Duodenal mucosa (tissue), 2 donors: ENCODE results near the gene TLE5.

ENCODE experiments used
- H3K27ac ChIP-seq: one replicate; pipeline ENCODE4 v1.7.0; 2013; ENCODE audit warnings: low read depth, low read length
- H3K27me3 ChIP-seq, 2 donors: one replicate each; pipeline ENCODE4 v1.7.0; 2013; ENCODE audit warnings: low read length in 2 of 2, control low read depth in 1 of 2; ENCODE audit not compliant: insufficient read depth in 2 of 2, control insufficient read depth in 1 of 2
- H3K36me3 ChIP-seq, 2 donors: one replicate each; pipeline ENCODE4 v1.7.0; 2013; ENCODE audit warnings: low read length in 2 of 2, control low read depth in 1 of 2; ENCODE audit not compliant: insufficient read depth in 2 of 2, control insufficient read depth in 1 of 2
- H3K4me1 ChIP-seq, 2 donors: one replicate each; pipeline ENCODE4 v1.7.0; 2013; ENCODE audit warnings: low read length in 2 of 2, control low read depth in 1 of 2; ENCODE audit not compliant: insufficient read depth in 2 of 2, control insufficient read depth in 1 of 2
- H3K4me3 ChIP-seq, 2 donors: one replicate each; pipeline ENCODE4 v1.7.0; 2013; ENCODE audit warnings: low read length in 2 of 2, low read depth in 1 of 2
- H3K9ac ChIP-seq, 2 donors: one replicate each; pipeline ENCODE4 v1.7.0; 2013; ENCODE audit warnings: low read length in 2 of 2, low read depth in 1 of 2
- H3K9me3 ChIP-seq, 2 donors: one replicate each; pipeline ENCODE4 v1.7.0; 2013; ENCODE audit warnings: low read length in 2 of 2, control low read depth in 1 of 2; ENCODE audit not compliant: control insufficient read depth in 1 of 2

Gene TLE5

GRCh38 chr19:3061182-3062161 lies 823 bp downstream of the TLE5 start:
- peak overlapping the region; percentile 75 for H3K27ac ChIP-seq
- peaks cover 9 to 24% of the 10 kb centered on the region in 2 donors for H3K4me1 ChIP-seq
- peak overlapping the region; percentile 70 to 81 for H3K9ac ChIP-seq
- peak overlapping the region; percentile 69 to 79 for H3K4me3 ChIP-seq
- H3K27me3 ChIP-seq, result no peaks in the 10 kb centered on the region
- no peaks in the 10 kb centered on the region for H3K9me3 ChIP-seq
- peaks cover 12 to 31% of the 10 kb centered on the region in 2 donors for H3K36me3 ChIP-seq

DNA sequence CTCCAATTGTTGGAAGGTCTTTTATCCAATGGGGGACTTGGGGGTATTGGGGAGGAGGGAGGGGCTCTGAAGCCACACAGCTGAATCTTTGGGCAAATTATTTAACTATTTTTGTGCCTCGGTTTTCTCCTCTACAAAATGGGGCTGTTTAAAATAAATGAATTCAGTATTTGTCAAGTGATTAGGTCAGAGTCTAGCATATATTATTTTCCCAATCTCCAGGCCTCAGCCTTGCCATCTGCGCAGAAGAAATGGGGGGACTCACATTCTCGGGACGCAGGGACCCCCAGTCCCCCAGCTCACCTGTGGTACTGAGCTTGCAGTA lies 1.5 kb downstream of the TLE5 start:
- peak overlapping the region; percentile 69 to 79 for H3K4me3 ChIP-seq
- no peaks in the 10 kb centered on the region for H3K27me3 ChIP-seq
- peak overlapping the region; percentile 75 for H3K27ac ChIP-seq
- H3K36me3 ChIP-seq, result peaks cover 12 to 32% of the 10 kb centered on the region in 2 donors
- peaks cover 7 to 25% of the 10 kb centered on the region in 2 donors for H3K4me1 ChIP-seq
- H3K9me3 ChIP-seq, result no peaks in the 10 kb centered on the region
- H3K9ac ChIP-seq, result peak overlapping the region; percentile 70 to 81

GRCh38 chr19:3059653-3060052 lies 2.6 kb downstream of the TLE5 start:
- no peaks in the 10 kb centered on the region for H3K27me3 ChIP-seq
- H3K9me3 ChIP-seq, result no peaks in the 10 kb centered on the region
- no peak overlapping the region for H3K4me3 ChIP-seq
- peaks cover 16 to 36% of the 10 kb centered on the region in 2 donors for H3K4me1 ChIP-seq
- H3K36me3 ChIP-seq, result peaks cover 24 to 41% of the 10 kb centered on the region in 2 donors
- H3K9ac ChIP-seq, result no peak overlapping the region
- no peak overlapping the region for H3K27ac ChIP-seq

DNA sequence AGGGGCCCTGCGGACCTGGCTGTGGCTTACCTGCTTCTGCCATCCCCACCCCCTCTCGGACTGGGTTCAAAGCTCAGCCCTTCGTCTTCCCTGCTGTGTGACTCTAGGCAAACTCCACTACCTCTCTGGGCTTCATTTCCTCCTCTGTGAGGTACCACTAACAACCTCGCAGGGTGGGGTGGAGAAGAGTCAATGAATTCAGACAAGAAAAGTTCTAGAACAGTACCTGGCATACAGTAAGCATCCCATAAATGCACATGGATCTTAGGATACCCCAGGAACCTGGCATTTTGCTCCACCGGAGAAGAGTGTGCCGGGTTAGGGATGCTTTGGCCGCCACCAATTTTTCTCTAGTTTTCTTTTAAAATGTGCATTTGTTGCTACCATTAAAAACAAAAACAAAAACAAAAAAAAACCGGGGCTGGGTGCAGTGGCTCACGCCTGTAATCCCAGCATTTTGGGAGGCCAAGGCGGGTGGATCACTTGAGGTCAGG lies 3.4 kb downstream of the TLE5 start:
- H3K4me1 ChIP-seq, result peaks cover 16 to 36% of the 10 kb centered on the region in 2 donors
- H3K36me3 ChIP-seq, result peaks cover 25 to 48% of the 10 kb centered on the region in 2 donors
- no peak overlapping the region for H3K27ac ChIP-seq
- H3K9me3 ChIP-seq, result no peaks in the 10 kb centered on the region
- H3K9ac ChIP-seq, result no peak overlapping the region
- no peak overlapping the region for H3K4me3 ChIP-seq
- H3K27me3 ChIP-seq, result no peaks in the 10 kb centered on the region

DNA sequence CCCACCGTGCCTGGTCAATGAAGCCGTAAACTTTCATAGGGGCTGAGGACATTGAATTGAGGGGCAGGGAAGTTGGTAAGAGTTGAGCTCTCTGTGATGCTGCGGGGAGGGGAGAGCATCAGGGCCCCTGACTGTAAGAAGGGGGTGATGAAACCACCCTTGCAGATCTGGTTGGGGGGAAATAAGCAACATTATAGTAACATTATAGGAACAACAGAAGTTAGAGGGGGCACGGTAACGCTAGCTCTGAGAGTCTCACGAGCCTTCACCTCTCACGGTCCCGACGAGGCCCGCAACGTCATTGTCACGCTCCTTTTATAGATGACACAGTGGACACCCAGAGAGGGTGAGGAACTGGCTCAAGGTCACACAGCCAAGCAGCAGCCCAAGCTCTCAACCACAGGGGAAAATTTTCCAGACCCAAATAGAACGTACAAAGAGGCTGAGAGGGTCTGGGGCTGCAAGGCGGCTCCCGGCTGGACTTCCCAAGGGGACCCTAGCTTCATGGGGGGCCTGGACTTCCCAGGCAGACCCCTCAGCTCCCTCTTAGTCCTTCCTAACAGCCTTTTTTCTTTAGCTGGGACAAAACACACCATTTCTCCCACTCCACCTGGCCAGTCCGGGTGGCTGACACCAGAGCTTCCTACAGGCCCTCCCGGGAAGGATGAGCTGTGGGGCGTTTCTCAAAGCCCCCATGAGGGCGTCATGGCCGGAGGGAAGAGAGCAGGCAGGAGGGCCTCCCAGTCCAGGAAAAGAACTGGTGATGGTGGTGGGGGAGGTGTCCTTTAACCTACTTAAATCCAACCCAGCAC lies 4.1 kb downstream of the TLE5 start:
- H3K9me3 ChIP-seq, result no peaks in the 10 kb centered on the region
- no peak overlapping the region for H3K27ac ChIP-seq
- peaks cover 26 to 48% of the 10 kb centered on the region in 2 donors for H3K36me3 ChIP-seq
- H3K9ac ChIP-seq, result no peak overlapping the region
- no peak overlapping the region for H3K4me3 ChIP-seq
- H3K4me1 ChIP-seq, result peaks cover 16 to 34% of the 10 kb centered on the region in 2 donors
- no peaks in the 10 kb centered on the region for H3K27me3 ChIP-seq

- Histone ChIP-seq H3K27ac (peak overlapping the region; percentile 32), H3K27me3 (no peaks in the 10 kb centered on the region), H3K4me3 (no peak overlapping the region), H3K4me1 (peaks cover 16 to 30% of the 10 kb centered on the region in 2 donors), H3K9me3 (no peaks in the 10 kb centered on the region), H3K36me3 (peaks cover 28 to 48% of the 10 kb centered on the region in 2 donors), H3K9ac (no peak overlapping the region)
Observed at GRCh38 chr19:3057275-3057714, 5.0 kb downstream of the TLE5 start.

DNA sequence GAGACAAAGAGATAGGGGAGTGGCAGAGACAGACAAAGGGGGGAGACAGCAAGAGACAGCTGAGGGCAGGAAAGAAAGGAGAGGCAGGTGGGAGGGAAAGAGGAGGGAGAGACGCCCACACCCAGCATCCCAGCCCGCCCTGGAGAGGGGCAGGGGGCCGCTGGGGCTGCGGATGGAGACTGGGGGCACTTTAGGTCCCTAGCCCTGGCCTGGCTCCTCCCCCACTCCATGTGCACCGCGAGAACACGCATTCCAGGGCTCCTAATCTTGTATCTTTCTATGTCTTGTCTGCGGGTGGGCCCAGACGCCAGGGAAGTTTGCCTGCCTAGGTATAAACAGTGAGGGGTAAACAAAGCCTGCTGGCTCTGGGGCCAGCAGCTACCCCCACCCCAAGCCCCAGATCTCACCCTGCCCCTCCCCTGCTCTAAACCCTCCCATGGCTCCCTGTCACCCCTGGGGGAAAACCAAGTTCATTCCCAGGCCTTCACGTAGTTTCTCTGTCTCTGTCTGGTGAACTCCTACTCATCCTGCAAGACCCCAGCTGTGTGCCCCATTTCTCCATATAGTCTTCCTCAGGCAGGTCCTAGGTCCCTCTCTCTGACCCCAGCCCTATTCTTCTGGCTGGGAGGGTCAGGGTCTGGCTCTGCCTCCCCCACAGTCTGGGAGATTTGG lies 5.7 kb downstream of the TLE5 start:
- Histone ChIP-seq H3K27ac (peak overlapping the region; percentile 10), H3K9me3 (no peaks in the 10 kb centered on the region), H3K9ac (no peak overlapping the region), H3K27me3 (no peaks in the 10 kb centered on the region), H3K4me1 (peaks cover 16 to 30% of the 10 kb centered on the region in 2 donors), H3K36me3 (peaks cover 28 to 48% of the 10 kb centered on the region in 2 donors), H3K4me3 (no peak overlapping the region)

DNA sequence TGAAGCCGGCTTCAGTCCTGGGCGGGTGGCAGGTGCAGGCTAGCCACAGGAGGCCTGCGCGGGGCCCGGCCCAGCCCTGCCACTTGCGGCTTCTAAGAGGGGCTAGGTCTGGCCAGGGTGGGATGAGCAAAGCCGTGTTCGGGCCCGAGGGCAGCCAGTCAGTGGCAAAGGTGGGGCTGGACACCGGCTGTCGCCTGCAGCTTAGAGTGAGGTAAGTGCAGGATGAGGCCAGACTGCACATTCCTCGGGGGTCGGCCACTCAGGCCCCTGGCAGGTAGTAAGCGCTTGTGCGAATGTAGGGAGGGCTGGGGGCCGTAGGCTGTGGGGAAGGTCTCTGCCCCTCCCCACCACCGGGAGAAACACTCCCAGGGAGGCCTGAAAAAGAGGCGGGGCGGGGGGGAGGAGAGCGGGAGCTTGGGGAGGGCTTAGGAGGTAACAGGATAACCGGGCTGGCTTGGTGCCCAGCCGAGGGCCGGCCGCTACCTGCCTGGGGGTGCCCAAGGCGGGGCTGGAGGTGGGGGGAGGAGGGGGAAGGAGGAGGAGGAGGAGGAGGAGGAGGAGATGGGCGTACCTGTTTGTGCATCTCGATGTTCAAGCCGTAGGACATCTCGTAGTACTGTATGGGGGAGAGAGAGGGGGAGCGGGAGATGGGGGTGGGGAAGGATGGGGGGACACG lies 6.4 kb downstream of the TLE5 start:
- H3K27ac ChIP-seq, result no peak overlapping the region
- no peak overlapping the region for H3K4me3 ChIP-seq
- H3K27me3 ChIP-seq, result no peaks in the 10 kb centered on the region
- no peaks in the 10 kb centered on the region for H3K9me3 ChIP-seq
- H3K4me1 ChIP-seq, result peaks cover 15 to 33% of the 10 kb centered on the region in 2 donors
- no peak overlapping the region for H3K9ac ChIP-seq
- peaks cover 28 to 48% of the 10 kb centered on the region in 2 donors for H3K36me3 ChIP-seq

GRCh38 chr19:3054972-3055740 lies 7.1 kb downstream of the TLE5 start:
- Histone ChIP-seq H3K9me3 (no peaks in the 10 kb centered on the region), H3K27me3 (no peaks in the 10 kb centered on the region), H3K4me1 (peaks cover 12 to 27% of the 10 kb centered on the region in 2 donors), H3K9ac (no peak overlapping the region), H3K4me3 (no peak overlapping the region), H3K36me3 (peaks cover 28 to 48% of the 10 kb centered on the region in 2 donors), H3K27ac (no peak overlapping the region)
